ENCODE results near the gene DNAJB1.

GRCh38 chr19:14520543-14520942, 2.3 kb upstream of the DNAJB1 start:
- TF ChIP-seq EZH2phosphoT487 (IDR thresholded peaks at IDR 0.05; ENCODE audit: borderline replicate concordance) (no peak), CTCF (conservative IDR thresholded peaks at IDR 0.05; ENCODE audit: low read length) (no peak)

Measured in Loucy (cell line).